Stimulated activated CD4-positive, alpha-beta T cell treated with anti-CD3 and anti-CD28 coated beads, Interleukin-15, amount 100 ng/mL, for 24 hours (primary cell): ENCODE data around the gene LAMB1.
"Not testable (repeated sequence)": the region's sequence is repeated elsewhere in the genome, so short reads cannot be mapped to it uniquely, and the experiment has no call there.

ENCODE experiments used
- DNase-seq: peaks from one replicate; pipeline ENCODE4 v3.0.0-alpha.2; 2020

The LAMB1 gene

DNA sequence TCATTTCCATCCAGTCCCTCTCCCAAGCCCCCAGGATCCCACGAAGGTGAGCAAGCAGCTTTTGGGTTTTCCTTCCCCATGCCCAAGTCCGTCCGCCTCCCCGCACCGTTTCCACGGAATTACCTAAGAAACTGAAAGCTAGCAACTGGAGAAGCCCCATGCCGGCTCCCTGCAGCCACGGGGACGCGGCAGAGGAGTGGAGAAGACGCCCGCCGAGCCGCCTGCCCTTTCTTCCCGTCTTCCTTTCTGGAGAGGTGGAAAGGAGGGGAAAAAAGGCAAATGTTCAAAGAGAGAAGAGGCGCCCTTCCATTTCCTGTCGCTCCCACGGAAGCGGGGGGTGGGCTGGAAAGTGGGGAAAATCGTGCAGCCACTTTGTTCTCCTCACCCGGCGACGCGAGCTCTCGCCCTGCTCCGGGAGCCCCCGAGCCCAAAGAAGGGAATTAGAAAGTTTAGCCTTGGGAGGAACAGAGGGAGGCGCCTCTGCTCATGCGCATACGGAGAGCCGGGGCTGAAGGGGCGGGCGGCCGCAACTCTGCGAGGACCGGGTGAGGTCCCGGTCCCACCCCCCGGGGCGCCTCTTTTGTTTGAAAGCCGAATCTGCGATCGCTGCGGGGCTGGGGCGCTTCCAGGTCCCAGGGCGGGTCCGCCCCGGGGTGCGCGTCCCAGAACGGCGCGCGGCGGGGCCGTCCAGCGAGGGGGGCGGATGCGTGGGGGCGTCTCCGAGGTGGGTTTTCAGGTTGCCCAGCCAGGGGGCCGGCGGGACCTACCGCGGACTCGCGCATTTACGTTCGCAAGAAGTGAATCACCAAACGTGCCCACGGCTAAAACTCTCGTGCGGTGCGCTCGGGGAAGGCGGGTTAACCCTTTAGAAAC, at the start of gene LAMB1:
LAMB1 (minus strand) TSS at position 436 of the 873 bp plus-strand sequence; CDS start at position 160, 276 bp downstream.
- DNase-seq: peak; percentile 46

DNA sequence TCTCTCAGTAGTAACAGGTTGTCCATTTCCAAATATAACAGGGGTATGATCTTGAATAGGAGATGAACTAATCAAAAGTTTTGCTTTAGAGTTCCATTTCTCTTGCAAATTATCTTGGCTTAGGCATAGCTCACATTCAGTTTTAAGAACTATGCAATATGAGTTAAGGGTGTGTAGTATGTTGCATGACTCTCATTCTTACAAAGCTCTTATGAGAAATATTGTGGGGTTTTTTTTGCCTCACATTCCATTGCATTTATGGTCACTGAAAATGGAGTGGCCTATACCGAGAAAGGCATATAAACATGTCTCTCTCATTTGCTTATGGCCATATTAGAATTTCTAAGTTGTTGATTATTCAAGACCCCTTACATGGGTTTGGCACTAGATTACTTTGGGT, 48.5 kb upstream of the LAMB1 start:
- no peak for DNase-seq

DNA sequence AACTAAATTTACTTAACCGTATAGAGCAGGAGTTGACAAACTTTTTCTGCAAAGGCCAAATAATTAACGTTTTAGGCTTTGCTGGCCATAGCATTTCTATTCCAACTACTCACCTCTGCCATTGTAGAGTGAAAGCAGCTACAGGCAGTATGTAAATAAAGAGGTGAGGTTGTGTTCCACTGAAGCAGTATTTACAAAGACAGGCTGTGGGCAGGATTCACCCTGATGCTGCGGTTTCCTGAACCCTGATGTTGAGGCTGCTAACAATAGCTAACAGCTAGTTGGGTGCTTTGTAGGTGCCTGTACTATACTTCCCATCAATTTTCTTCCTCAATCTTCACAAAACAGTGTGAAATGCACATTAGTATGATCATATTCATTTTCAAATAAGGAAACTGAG, 47.0 kb upstream of the LAMB1 start:
- no peak for DNase-seq

DNA sequence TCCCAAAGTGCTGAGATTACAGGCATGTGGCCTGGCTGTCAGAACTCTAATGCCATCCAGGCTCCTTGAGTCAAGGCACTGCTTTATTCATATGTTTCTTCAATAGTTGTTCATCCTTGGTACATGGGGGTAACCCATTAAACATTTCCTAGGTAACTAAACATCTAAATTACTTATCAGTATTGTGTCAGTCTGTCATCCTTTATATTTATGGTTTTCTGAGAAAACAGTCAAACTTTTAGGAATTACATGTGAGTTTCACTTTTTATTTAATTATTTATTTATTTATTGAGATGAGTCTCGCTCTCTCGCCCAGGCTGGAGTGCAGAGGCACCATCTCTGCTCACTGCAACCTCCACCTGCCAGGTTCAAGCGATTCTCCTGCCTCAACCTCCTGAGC, 45.5 kb upstream of the LAMB1 start:
- DNase-seq: no peak

DNA sequence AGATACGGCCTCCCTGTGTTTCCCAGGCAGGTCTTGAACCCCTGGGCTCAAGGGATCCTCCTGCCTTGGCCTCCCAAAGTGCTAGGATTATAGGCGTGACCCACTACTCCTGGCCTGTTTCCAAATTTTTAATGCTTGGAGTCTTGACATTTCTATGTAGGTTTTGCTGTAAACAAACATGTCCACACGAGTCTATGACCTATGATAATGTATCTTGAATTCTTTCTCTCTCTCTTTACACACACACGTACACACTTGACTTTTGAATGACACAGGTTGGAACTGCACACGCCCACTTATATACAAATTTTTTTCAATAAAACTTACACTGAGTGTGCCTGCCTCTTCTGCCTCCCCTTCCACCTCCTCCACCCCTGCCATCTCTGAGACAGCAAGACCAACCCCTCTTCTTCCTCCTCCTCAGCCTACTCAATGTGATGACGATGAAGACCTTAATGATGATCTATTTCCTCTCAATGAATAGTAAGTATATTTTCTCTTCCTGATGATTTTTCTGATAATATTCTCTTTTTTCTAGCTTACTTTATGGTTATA, 44.1 kb upstream of the LAMB1 start:
- no peak for DNase-seq

DNA sequence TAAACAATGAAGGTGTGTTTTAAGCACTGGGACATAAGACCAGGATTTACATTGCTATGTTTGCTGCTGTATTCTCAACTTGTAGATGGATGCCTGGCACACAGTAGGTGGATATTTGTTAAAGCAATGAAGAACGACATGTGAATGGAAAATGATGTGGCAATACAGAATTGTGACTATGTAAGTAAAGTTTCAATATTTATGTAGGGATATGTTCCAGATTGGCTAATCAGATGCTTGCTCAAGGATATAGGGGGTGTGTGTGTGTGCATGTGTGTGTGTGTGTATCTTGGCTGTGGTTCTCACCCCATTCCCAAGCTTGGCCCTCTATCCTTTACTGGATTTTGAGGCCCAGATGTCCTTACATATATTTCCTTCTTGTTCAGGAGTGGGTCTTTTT, 42.7 kb upstream of the LAMB1 start:
- DNase-seq: no peak

DNA sequence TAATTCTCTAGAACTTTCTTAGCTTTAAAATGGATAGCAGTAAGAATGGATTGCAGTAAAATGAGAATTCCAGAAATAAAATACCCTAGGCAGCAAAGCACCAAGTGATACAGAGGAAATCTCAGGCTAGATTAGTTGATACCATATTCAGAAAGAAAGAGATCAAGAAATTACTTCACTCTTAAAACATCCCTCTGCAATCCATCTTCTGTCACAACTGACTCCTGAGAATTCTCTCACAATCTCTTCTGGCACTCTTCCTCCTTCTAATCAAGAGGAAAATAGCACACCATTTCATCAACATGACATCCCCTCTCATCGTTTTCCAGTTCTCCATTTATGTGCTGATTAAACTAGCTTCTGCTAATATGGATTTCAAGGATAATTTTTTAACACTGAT, 42.2 kb upstream of the LAMB1 start:
- no peak for DNase-seq

DNA sequence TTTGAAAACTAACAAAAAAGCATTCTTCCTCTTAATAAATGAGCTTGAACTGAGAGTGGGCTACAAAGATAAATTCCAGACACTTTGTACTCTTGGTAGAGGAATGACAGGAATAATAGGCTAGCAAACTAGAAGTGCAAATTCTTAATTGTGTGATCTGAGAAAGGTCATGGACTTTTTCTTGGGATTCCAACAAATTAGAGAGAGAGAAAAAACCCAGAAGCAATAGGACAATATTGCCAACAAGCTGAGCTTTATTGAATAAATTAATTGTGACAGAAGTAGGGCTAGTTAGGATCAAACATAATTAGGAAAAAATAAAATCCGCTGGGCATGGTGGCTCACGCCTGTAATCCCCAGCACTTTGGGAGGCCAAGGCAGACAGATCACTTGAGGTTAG, 41.4 kb upstream of the LAMB1 start:
- no peak for DNase-seq

DNA sequence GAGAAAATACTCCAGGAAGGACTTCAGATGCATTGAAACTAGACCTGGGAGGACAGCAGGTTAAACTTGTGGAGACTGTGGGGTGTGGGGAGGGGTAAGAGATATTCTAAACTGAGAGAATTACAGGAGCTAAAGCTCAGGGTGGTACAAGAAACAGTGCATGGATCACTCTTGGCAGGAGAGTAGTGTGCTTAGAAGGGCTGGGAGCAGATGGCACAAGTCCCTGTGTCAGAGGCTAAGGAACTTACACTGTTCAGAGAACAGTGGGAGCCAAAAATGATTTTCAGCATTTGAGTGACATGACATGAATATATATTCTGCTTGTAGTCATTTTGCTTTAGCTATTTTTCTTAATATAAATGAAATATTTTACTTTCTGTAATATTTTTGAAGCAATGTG, 36.0 kb upstream of the LAMB1 start:
- no peak for DNase-seq

DNA sequence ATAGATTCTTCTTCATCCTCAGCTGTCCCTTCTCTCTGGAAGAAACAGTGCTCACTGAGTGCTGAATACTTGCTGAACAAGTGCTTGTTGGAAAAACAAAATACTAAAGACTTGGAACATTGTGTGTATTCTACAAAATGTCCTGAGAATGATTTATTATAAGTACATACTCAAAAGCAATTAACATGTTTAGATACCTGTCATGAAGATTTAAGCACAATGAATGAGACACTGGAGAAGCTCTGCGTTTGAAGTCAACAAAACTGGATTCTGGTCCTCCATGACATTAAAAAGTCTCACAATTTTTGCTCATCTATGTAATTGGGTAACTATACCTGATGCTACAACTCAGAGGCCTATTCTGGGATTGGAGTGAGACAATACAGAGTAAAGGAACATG, 34.8 kb upstream of the LAMB1 start:
- no peak for DNase-seq

DNA sequence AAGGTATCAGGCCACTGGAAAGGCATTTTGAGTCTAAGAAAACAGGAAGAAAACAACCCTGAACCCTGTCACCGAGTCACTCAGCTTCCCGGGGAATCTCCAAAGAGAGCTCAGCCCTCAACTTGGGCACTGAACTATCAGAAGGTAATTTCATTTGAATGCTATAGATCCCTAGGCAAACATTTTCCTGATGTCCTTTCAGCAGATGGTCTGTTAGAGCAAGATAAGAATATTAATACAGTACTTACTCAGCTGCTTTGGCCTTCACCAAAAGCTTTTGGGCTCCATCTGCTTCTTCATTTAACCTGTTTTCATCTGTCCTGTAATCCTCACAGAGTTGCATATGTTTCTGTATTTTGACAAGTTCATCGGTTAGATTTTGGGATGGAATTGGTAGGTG, 34.2 kb upstream of the LAMB1 start:
- DNase-seq: no peak

DNA sequence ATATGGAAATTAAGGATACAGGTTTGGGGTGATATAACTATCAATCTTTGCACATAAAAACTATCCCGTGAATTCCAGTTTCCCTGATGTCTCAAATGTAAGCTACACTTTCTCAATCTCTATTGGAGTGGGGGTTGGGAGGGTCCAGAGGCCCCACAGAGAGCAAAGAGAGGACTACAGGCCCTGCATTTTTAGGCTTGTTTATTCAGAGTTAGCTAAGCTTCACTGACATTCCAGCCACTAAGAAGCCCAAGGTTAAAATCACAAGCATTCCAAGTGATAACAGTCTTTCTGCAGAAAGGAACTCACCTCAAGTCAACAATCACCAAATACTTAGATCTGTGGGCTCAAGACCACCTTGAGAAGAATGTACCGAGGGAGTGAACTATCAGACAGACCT, 31.6 kb upstream of the LAMB1 start:
- no peak for DNase-seq

DNA sequence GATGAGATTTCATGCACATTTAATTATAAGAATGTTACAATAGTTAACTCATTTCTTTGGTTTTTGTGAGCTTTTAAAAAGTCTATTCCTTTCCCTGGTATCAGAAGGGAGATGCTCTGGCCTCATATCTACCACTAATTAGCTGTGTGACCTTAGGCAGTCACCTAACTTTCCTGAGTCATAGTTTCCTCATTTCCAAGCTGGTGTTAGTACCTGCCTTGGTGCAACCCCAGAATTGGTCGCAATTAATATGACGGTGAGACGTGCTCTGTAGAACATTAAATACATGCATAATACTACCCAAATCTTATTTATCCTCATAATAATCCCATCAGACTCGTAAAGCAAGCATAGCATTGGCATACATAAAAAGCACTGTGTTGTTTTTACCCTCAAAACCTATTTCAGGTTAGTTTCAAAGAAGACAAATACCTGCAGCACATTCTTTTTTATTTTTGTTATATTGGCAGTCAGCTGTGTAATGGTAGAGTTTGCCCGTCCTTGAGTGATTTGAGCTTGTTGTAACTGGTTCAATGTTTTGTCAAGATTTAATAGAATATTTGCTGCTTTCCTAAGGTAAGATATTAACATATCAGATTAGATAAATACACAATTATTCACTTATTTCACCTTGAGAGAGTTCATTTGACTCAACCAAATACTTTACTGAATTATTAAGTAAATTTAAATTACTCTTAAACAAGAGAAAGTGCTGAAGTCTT, 31.0 kb upstream of the LAMB1 start:
- no peak for DNase-seq

DNA sequence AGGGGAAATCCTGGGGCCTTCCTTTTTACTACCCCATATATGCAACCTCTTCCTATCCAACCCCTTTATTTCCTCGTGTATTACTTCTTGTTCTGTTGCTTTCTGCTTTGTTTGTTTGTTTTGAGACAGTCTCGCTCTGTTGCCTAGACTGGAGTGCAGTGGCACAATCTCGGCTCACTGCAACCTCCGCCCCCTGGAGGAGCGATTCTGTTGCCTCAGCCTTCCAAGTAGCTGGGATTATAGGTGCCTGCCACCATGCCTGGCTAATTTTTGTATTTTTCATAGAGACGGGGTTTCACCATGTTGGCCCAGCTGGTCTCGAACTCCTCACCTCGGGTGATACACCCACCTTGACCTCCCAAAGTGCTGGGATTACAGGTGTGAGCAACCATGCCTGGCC, 30.3 kb upstream of the LAMB1 start:
- not testable (repeated sequence) for DNase-seq

DNA sequence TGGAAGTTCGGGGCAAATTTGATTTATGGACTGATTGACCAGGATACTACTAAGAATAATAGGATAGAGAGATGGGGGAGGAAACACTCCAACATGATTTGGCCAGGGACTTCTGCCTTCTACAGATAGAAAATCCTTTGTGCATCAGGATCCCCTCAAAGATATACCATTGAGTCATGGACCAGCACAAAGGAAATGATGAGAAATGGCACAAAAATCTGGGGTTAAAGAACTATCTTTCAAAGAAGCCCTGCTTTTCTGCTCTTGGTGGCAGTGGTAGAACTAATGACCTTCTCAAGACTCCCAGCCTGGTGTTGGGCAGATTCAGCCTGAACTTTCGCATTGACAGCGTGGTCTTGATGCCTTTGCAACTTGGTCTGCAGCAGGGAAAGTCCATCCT, 27.6 kb upstream of the LAMB1 start:
- no peak for DNase-seq

DNA sequence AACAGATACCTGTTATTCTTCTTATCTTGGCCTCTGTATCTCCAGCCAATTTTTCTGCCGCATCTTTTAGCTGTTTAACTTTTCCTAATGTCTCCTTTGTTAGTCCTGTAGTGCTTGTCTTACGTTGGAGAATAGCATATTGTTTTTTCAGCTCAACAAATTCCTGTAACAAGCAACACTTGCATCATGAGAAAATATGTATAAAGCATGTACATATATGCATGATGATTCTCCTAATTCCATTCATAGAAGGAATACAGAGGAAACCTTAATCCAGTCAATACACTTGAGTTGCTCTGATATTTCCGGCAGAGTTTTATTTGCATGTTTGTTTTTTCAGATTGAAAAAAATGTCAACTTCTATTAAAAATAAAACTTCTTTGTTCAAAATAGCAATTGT, 26.1 kb upstream of the LAMB1 start:
- DNase-seq: no peak

DNA sequence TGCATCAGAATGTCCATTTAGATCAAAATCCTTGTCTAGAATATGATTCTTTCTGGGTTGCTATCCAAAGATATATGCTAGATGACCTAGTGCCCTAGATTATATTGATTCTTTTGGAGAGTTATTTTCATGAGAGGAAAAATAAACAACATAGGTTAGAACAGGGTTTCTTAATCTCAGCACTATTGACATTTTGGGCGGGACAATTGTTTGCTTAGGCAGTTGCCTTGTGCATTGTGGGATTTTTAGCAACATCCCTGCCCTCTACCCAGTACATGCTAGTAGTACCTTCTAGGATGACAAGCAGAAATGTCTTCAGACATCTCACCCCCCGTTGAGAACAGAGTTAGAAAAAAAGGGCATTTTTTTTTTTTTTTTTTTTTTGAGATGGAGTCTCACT, 25.1 kb upstream of the LAMB1 start:
- DNase-seq: no peak

DNA sequence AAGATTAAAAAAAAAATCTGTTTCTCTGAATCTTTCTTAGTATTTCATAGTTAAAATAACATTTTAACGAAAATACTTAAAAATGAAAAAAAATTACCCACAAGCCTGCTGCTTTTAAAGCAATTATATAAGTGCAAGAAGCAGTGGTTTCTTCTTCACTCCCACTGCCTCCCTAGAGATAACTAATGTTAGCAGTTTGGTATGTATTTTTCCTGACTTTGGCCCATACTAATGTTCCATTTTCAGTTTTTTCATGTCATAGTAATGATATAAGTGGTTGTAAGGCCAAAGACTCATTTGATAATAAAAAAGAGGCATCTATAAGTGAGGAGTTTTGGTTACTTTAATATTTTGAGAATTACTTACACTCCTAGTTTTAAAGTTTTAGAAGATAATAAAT, 24.3 kb upstream of the LAMB1 start:
- DNase-seq: no peak

DNA sequence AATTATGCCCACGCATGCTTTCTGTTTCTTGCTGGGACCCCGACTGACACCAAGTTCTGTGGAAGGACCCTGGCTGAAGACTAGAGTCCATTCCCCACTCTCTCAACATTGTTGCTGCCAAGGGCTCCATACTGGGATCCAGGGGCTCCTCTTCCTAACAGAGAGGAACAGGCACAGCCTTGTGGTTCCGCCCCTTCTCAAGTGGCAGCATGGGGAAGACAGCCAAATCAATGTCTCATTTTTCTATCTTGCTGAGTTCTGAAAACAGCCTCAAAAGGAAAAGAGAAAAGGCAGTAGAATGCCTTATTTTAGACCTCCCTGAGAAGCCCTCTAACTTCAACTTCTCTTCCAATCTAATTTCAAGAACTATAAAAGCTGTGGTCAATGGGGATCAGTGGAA, 23.7 kb upstream of the LAMB1 start:
- no peak for DNase-seq

DNA sequence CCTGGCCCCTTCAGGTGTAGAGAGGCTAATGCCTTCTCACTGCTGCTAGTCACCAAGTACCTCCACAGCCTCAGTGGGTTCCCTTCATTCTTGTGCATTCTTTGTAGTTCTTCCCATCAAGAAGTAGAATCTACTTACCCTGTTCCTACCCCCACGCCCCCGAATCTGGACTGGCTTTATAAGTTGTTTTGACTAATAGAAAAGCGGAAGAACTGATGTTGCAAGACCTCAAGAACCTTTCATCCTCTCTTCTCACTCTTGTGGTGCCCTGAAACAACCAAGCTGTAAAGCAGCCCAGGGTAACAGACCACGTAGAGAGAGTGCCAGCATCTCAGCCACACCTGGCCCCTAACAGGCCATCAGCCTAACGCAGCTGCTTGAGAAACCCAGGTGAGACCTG, 23.2 kb upstream of the LAMB1 start:
- no peak for DNase-seq

DNA sequence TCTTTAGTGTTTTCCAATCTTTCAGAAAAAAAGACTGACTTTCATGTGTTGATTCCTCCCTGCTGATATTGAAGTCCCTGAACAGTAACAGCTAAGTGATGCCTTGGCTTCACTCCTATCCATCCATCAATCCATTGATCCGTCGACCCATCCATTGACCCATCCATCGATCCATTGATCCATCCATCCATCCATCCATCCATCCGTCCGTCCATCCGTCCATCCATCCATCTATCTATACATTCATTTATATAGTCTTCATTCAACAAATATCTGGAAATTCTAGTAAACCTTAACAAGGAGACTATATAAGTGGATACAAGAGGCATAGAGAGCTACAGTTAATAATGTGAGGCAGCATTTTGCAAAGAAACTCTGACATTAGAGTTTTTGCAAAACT, 21.6 kb upstream of the LAMB1 start:
- no peak for DNase-seq

DNA sequence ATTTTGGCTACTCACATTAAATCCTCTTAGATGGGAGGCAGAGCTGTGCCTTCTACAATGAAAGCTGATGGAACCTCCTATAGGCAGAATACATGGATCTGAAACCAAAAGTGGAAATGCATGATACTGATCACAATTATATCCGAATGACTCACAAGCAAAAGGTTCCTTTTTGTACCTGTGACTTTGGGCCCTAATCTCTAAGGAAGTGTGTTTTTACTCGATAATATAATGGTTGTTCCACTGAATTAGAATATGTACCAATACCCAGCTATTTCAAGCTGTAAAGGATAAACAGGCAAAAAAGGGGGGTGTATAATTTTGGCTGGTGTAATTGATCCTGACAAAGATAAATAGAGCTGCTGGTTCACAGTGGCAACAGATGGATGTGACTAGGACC, 17.6 kb upstream of the LAMB1 start:
- no peak for DNase-seq

DNA sequence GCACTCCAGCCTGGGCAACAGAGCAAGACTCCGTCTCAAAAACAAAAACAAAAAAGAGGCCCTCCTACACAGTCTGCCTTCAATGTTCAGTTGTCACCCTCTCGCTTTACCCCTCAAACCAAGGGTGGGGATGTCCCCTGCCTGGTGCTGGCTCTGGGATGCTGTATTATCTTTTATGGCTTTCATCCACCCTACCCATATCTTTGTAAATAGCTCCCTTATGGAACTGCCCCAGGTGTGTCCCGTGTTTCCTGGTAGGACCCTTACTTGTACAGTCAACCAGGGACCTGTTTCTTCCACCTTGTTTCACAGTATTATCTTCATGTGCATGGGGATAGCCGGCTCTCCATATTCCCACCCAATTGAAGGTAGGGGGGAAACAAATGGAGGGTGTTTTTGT, 15.7 kb upstream of the LAMB1 start:
- no peak for DNase-seq

DNA sequence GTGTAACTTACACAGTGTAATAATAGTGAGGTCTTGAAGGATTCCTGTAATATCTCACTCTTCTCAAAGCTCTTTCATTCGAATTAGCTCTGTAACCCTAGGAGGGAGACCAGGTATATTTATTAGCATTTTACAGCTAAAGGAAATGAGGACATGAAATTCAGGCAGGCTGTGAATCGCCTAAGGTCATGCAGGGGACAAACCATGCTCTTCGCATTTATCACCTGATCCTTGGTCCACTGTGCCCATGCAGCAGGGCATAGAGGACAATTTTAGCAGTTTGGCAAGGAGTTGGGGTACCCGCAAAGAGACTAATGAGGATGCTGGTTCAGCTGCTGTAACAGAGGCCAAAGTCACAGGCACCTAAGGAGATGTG, 14.8 kb upstream of the LAMB1 start:
- no peak for DNase-seq
